Measurements from ENCODE around the gene TM9SF3. TPM values are rescaled to one million over a fixed set of nuclear protein-coding genes. Genes with fewer than 3 reads are reported as not detected.

TM9SF3 gene
- total and polyA plus RNA-seq, 2 experiments from 2014 or later = 141 to 186 TPM

DNA sequence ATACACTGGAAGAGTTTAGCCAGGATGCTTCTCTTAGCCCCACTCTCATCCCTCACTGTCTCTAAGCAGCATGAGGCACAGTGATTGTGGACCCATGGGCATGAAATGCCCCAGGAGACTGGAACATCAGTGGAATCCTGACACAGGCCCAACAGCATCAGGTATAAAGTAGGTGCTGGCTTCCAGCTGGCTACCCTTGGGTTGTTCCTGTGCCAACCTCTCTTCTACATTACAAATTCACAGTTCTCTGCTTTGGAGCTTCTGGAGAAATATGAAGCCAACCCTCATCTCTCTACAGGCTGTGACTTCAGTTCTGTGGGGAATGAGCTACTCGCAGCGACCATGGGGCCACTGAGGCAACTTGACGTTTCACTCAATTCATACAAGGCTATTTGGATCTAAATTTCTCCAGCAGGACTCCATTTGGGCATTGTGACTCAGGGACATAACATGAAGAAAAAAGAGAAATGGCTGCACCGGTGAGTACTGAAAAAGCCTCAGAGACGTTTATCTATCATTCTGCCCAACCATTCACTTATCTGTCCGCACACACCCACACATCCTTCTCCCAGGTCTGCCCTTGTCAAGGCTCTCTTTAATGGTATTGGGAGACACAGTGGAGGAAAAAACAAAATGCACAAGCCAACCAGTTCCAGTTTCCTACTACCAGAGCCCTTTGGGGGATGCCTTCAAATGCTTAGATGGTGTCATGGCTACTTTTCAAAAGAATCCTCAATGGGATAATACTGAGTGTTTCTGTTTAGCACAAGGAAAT, 35.4 kb upstream of the TM9SF3 start:
- Histone ChIP-seq H3K36me3 (replicated peaks; ENCODE audit: insufficient read depth, low read depth) (no peaks in the 10 kb centered on the region), H3K9me2 (replicated peaks; ENCODE audit: insufficient read depth) (no peaks in the 10 kb centered on the region), H2AFZ (no peak overlapping the region), H3K4me1 (ENCODE audit: insufficient read depth) (peaks cover 9% of the 10 kb centered on the region), H3K4me2 (no peak overlapping the region), H3K79me2 (no peaks in the 10 kb centered on the region), H3K27ac (no peak overlapping the region), H3K9me3 (ENCODE audit: low read depth) (no peaks in the 10 kb centered on the region), H4K20me1 (ENCODE audit: insufficient read depth, poor library complexity, severe bottlenecking) (no peaks in the 10 kb centered on the region), H3K4me3 (no peak overlapping the region), H3K27me3 (no peaks in the 10 kb centered on the region)
- TF ChIP-seq EZH2phosphoT487 (IDR thresholded peaks at IDR 0.05; ENCODE audit: low read depth, severe bottlenecking, unreplicated experiment) (no peak), EZH2 (IDR thresholded peaks at IDR 0.05; ENCODE audit: borderline replicate concordance) (no peak)
- TF ChIP-seq, protein P1, sequence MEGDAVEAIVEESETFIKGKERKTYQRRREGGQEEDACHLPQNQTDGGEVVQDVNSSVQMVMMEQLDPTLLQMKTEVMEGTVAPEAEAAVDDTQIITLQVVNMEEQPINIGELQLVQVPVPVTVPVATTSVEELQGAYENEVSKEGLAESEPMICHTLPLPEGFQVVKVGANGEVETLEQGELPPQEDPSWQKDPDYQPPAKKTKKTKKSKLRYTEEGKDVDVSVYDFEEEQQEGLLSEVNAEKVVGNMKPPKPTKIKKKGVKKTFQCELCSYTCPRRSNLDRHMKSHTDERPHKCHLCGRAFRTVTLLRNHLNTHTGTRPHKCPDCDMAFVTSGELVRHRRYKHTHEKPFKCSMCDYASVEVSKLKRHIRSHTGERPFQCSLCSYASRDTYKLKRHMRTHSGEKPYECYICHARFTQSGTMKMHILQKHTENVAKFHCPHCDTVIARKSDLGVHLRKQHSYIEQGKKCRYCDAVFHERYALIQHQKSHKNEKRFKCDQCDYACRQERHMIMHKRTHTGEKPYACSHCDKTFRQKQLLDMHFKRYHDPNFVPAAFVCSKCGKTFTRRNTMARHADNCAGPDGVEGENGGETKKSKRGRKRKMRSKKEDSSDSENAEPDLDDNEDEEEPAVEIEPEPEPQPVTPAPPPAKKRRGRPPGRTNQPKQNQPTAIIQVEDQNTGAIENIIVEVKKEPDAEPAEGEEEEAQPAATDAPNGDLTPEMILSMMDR (IDR thresholded peaks at IDR 0.05; ENCODE audit: poor library complexity) = no peak
- no peak for DNase-seq (ENCODE audit: low spot score)
- 76% methylated on average over 6 of the region's 6 CpGs for WGBS (ENCODE audit: low lambda C conversion rate, missing lambda C conversion rate)

DNA sequence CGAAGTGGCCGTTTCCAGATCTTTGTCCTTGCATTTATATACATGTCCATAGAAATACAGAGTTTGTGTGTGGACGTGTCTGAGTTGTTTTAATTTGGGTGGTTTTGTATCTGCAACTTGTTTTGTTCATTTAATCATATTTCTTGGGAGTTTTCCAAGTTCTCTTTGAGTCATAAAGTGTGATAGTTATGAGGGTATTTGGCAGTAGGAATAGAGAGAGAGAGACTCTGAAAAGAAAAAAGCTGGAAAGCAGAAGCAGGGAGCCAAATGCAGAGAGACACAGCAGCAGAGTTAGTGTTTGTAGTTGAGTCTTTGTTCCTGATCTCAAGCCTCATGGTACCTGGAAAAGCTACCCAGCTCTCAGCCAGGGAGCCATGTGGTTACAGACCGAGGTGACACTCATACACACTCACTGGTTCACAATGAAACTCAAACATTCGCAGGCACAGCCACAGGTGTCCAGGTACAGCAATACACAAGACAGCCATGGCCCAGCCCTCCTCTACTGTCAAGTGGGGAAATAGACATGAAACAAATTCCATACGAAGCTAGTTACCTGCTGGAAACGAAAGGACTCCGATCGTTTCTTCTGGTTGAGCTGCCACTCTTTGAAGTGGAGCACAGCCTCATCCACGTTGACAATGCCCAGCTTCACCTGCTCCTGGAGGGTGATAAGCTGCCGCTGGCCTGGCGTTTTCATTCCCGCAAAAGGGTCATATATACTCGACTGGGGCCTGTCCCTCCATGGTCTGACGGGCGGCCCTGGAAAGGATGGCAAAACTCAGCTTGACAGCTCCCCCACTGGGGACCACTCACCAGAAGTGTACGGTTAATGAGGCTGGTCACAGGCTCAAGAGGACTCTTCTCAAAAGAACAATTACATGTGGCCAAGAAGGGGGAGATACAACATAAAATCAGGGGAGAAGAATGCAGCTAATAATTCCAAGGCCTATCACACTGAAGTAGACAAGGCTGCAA, 33.3 kb upstream of the TM9SF3 start:
- no peak overlapping the region for H3K4me3 ChIP-seq
- H4K20me1 ChIP-seq (ENCODE audit: insufficient read depth, poor library complexity, severe bottlenecking) = no peaks in the 10 kb centered on the region
- no peaks in the 10 kb centered on the region for H3K9me2 ChIP-seq (replicated peaks; ENCODE audit: insufficient read depth)
- no peaks in the 10 kb centered on the region for H3K79me2 ChIP-seq
- no peak for DNase-seq (ENCODE audit: low spot score)
- no peaks in the 10 kb centered on the region for H3K36me3 ChIP-seq (replicated peaks; ENCODE audit: insufficient read depth, low read depth)
- WGBS (ENCODE audit: low lambda C conversion rate, missing lambda C conversion rate) = 80% methylated on average over 17 of the region's 17 CpGs
- no peak overlapping the region for H2AFZ ChIP-seq
- H3K9me3 ChIP-seq (ENCODE audit: low read depth) = no peaks in the 10 kb centered on the region
- H3K4me2 ChIP-seq = no peak overlapping the region
- no peaks in the 10 kb centered on the region for H3K27me3 ChIP-seq
- H3K4me1 ChIP-seq (ENCODE audit: insufficient read depth) = peaks cover 9% of the 10 kb centered on the region
- TF ChIP-seq, protein P1 (IDR thresholded peaks at IDR 0.05; ENCODE audit: poor library complexity) = no peak
- TF ChIP-seq EZH2phosphoT487 (IDR thresholded peaks at IDR 0.05; ENCODE audit: low read depth, severe bottlenecking, unreplicated experiment) = no peak
- TF ChIP-seq EZH2 (IDR thresholded peaks at IDR 0.05; ENCODE audit: borderline replicate concordance) = no peak
- H3K27ac ChIP-seq = no peak overlapping the region

DNA sequence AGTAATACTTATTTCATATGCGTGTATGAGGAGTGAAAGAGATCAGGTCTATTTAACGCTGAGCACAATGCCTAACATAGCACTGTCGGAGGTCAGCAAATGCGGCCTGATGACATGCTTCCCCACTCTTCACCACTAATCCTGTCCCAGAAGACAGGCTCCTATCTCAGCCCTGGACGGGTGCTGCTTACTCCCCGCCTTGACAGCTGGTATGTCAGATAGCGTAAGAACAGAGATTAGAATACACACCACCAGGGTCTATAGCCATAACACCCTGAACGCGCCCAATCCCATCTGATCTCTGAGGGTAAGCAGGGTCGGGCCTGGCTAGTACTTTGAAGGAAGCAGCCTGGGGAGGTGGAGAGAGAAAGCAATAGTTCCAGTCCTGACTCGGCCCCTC, 32.3 kb upstream of the TM9SF3 start:
- no peak overlapping the region for H3K4me2 ChIP-seq
- H3K4me3 ChIP-seq = no peak overlapping the region
- no peak for DNase-seq (ENCODE audit: low spot score)
- H3K27ac ChIP-seq = no peak overlapping the region
- no peaks in the 10 kb centered on the region for H3K27me3 ChIP-seq
- H3K9me2 ChIP-seq (replicated peaks; ENCODE audit: insufficient read depth) = no peaks in the 10 kb centered on the region
- 65% methylated on average over 11 of the region's 11 CpGs for WGBS (ENCODE audit: low lambda C conversion rate, missing lambda C conversion rate)
- no peaks in the 10 kb centered on the region for H3K79me2 ChIP-seq
- H3K36me3 ChIP-seq (replicated peaks; ENCODE audit: insufficient read depth, low read depth) = no peaks in the 10 kb centered on the region
- TF ChIP-seq EZH2phosphoT487 (IDR thresholded peaks at IDR 0.05; ENCODE audit: low read depth, severe bottlenecking, unreplicated experiment) (no peak), EZH2 (IDR thresholded peaks at IDR 0.05; ENCODE audit: borderline replicate concordance) (no peak)
- TF ChIP-seq, protein P1 (IDR thresholded peaks at IDR 0.05; ENCODE audit: poor library complexity) = no peak
- no peak overlapping the region for H2AFZ ChIP-seq
- no peaks in the 10 kb centered on the region for H4K20me1 ChIP-seq (ENCODE audit: insufficient read depth, poor library complexity, severe bottlenecking)
- no peaks in the 10 kb centered on the region for H3K9me3 ChIP-seq (ENCODE audit: low read depth)
- H3K4me1 ChIP-seq (ENCODE audit: insufficient read depth) = peaks cover 12% of the 10 kb centered on the region
